Measurements from ENCODE around the gene SLC25A41. TPM values are rescaled to one million over a fixed set of nuclear protein-coding genes. Genes with fewer than 3 reads are reported as not detected.
A peak's percentile ranks its signal among the peaks of the same experiment; 100 is the strongest.

SLC25A41 gene
- total RNA-seq, 6 experiments from 2014 or later: not detected

- peak overlapping the region; percentile 34; the same call in 1 of the 2 replicates for H3K27ac Mint-ChIP-seq
- no peak for DNase-seq
- no peak overlapping the region for H3K4me3 Mint-ChIP-seq
- TF ChIP-seq, protein P1, sequence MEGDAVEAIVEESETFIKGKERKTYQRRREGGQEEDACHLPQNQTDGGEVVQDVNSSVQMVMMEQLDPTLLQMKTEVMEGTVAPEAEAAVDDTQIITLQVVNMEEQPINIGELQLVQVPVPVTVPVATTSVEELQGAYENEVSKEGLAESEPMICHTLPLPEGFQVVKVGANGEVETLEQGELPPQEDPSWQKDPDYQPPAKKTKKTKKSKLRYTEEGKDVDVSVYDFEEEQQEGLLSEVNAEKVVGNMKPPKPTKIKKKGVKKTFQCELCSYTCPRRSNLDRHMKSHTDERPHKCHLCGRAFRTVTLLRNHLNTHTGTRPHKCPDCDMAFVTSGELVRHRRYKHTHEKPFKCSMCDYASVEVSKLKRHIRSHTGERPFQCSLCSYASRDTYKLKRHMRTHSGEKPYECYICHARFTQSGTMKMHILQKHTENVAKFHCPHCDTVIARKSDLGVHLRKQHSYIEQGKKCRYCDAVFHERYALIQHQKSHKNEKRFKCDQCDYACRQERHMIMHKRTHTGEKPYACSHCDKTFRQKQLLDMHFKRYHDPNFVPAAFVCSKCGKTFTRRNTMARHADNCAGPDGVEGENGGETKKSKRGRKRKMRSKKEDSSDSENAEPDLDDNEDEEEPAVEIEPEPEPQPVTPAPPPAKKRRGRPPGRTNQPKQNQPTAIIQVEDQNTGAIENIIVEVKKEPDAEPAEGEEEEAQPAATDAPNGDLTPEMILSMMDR (IDR thresholded peaks at IDR 0.05): no peak
- no peaks in the 10 kb centered on the region for H3K9me3 Mint-ChIP-seq
- H3K4me1 Mint-ChIP-seq (ENCODE audit: low read depth): peaks cover 26% of the 10 kb centered on the region
- peaks cover 5% of the 10 kb centered on the region; the same call in 1 of the 2 replicates for H3K27me3 Mint-ChIP-seq (ENCODE audit: insufficient read depth)
- H3K36me3 Mint-ChIP-seq (ENCODE audit: low read depth): peaks cover 23% of the 10 kb centered on the region
These were observed 12.2 kb downstream of the SLC25A41 start for GRCh38 chr19:6421075-6422014.

- Mint-ChIP-seq H3K36me3 (ENCODE audit: low read depth) (peaks cover 18% of the 10 kb centered on the region), H3K9me3 (no peaks in the 10 kb centered on the region), H3K27me3 (ENCODE audit: insufficient read depth) (peaks cover 1% of the 10 kb centered on the region; the same call in 1 of the 2 replicates), H3K4me3 (no peak overlapping the region), H3K4me1 (ENCODE audit: low read depth) (peaks cover 17% of the 10 kb centered on the region), H3K27ac (no peak overlapping the region)
- no peak for DNase-seq
- TF ChIP-seq, protein P1 (IDR thresholded peaks at IDR 0.05): no peak
These were observed 15.0 kb downstream of the SLC25A41 start for GRCh38 chr19:6418562-6418932.

- Mint-ChIP-seq H3K27ac (no peak overlapping the region), H3K27me3 (ENCODE audit: insufficient read depth) (peaks cover 1% of the 10 kb centered on the region; the same call in 1 of the 2 replicates), H3K4me1 (ENCODE audit: low read depth) (peaks cover 11% of the 10 kb centered on the region), H3K4me3 (no peak overlapping the region), H3K36me3 (ENCODE audit: low read depth) (peaks cover 18% of the 10 kb centered on the region), H3K9me3 (no peaks in the 10 kb centered on the region)
- no peak for DNase-seq
- TF ChIP-seq, protein P1 (IDR thresholded peaks at IDR 0.05): peak; percentile 62
These were observed 15.6 kb downstream of the SLC25A41 start for GRCh38 chr19:6417713-6418561.

GRCh38 chr19:6416658-6417405, 16.7 kb downstream of the SLC25A41 start:
- TF ChIP-seq, protein P1 (IDR thresholded peaks at IDR 0.05): no peak
- no peak for DNase-seq
- Mint-ChIP-seq H3K4me1 (ENCODE audit: low read depth) (no peaks in the 10 kb centered on the region; the same call in 1 of the 2 replicates), H3K9me3 (no peaks in the 10 kb centered on the region), H3K4me3 (no peak overlapping the region), H3K27me3 (ENCODE audit: insufficient read depth) (no peaks in the 10 kb centered on the region), H3K27ac (no peak overlapping the region), H3K36me3 (ENCODE audit: low read depth) (peaks cover 13% of the 10 kb centered on the region)
